Stimulated activated naive CD8-positive, alpha-beta T cell treated with anti-CD3 and anti-CD28 coated beads, Interleukin-15, Interleukin-2, amounts not matched to agents 100 U/mL and 50 U/mL, for 24 hours (primary cell): Measurements from ENCODE around the gene SIRT2.

Experiments
- ATAC-seq: fragments of 150-1000 bp; cut with Tn5 transposase; one replicate; pipeline ENCODE4 v1.10.0; 2021
- DNase-seq: peaks from one replicate; pipeline ENCODE4 v3.0.0; 2021

SIRT2 gene

DNA sequence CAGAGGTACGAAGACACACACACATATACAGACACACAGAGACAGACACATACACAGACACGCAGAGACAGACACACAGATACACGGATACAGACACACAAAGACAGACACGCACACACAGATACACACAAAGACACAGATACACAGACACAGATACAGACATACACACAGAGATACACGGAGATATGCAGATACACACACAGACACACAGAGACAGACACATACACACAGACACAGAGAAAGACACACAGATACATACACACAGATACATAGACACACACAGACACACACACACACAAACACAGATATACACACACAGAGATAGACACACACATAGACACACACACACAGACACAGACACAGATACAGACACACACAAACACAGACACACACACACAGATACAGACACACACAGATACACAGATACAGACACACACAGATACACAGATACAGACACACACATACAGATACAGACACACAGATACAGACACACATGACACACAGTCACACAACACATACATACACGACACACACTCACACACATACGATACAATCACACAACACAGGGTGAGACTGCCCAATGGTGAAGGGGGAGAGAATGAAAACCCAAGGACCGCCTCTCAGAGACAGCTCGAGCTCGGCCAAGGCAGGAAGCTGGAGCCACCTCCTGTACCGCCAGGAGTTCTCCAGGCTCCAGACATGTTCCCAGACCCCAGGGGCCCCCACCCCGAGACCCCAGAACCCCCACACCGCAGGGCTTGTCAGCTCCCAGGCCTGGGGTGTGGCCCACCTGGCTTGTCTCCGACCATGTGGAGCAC lies 21.4 kb upstream of the SIRT2 start:
- DNase-seq = no peak

GRCh38 chr19:38919837-38920601 lies 20.6 kb upstream of the SIRT2 start:
- DNase-seq (no peak), ATAC-seq (no peak)

More for the DNA sequence above, 21.4 kb upstream of the SIRT2 start:
- no peak for ATAC-seq

DNA sequence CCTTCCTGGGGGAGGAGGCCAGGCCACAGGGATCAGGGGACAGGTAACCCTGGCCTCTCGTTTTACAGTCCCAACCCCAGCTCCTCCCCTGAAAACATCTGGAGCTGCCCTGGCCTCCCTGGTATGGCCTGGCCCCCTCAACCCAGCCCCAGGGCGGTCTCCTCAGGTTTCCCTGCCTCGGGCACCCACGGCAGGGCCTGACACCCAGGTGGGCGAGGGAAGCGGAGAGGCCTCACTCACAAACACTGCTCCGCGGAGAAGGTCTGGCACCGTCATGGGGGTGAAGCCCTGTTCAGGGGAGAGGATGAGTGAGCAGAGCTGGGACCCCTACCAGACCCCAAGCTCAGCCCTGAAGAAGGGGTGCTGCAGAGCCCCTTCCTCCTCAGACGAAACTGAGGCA lies 19.1 kb upstream of the SIRT2 start:
- ATAC-seq = no peak
- DNase-seq = no peak

GRCh38 chr19:38917921-38918491 lies 18.6 kb upstream of the SIRT2 start:
- ATAC-seq (no peak), DNase-seq (no peak)

- no peak for ATAC-seq
- no peak for DNase-seq
Measured at GRCh38 chr19:38917516-38917915, 18.1 kb upstream of the SIRT2 start.

- DNase-seq (no peak), ATAC-seq (no peak)
Measured at GRCh38 chr19:38915329-38916321, 16.2 kb upstream of the SIRT2 start.

GRCh38 chr19:38913958-38914357 lies 14.5 kb upstream of the SIRT2 start:
- ATAC-seq (no peak), DNase-seq (no peak)

DNA sequence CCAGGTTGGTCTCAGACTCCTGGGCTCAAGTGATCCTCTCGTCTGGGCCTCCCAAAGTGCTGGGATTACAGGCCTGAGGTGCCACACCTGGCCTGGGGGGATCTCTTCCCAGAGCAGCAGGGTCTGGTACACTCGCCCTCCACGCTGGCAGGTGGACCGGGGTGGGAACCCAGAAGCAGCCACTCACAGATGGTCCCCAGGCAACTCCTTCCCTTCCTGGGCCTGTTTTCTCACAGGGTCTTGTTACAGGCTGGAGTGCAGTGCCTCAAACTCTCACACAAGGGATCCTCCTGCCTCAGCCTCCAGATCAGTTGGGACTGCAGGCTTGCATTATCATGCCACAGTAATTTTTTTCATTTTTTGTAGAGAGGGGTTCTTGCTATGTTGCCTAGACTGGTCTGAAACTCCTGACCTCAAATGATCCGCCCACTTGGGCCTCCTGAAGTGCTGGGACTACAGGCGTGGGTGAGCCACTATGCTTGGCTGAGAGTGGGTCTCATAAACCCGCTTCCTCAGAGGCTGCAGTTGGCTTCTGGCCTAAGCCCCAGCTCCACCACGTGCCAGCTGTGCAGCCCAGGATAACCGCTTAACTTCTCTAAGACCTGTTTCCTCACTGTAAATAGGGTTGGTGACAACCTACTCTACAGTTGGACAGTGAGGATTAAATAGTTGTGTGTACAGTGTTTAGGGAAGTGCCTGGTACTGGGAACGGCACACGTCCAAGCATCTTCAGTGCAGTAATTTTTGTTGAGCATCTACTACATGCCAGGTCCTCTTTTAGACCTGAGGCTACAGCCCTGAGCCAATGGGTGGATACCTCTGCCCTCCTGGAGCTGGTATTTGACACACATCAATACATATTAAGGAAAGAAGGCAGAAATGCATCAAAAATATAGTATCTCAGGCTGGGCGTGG lies 13.4 kb upstream of the SIRT2 start:
- DNase-seq = no peak
- no peak for ATAC-seq

DNA sequence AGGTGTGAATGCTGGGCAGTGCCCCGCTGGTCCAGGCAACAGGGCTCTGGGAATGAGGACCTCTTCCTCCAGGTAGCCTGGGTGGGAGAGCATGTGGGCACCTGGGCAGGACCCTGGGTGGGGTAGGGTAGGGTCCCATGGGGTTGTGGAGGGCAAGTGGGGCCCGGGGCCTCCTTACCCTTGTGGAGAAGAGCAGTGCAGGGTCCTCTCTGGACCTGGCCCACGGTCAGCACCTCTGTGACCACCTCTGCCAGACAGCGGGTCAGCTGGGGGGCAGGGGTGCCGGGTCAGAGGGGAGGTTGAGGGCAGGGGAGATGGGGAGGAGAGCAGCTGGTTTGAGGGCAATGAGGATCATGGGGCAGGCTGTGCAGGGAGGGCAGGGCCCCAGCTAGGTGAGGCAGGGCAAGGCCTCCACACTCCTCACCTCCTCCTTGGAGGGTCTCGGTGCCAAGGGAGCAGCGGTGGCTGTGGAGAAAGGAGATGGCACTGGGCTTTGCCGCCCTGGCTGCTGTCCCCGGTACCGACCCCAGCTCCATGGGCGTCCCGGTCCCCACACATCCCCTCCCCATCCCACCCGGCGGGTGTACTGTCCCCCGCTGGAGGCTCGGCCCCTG lies 12.1 kb upstream of the SIRT2 start:
- no peak for DNase-seq
- ATAC-seq = no peak

DNA sequence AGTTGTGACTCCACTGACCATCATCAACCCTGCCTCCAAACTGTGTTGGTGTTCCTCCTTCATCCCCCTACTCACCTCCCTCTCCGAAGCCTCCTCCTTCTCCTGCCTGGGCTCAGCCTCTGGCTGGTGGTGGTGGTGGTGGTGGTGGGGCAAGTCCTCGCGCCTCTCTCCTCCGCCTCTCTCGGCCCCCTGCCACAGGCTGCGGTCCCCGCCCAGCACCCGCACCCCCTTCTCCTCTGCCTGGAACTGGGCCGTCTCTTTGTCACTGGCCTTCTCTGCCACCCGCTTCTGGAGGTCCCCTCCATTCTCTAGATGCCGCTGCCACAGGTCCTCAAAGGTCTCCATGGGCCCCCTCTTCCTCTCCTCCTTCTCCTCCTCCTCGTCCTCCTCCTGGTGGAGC lies 11.1 kb upstream of the SIRT2 start:
- ATAC-seq (no peak), DNase-seq (no peak)

DNA sequence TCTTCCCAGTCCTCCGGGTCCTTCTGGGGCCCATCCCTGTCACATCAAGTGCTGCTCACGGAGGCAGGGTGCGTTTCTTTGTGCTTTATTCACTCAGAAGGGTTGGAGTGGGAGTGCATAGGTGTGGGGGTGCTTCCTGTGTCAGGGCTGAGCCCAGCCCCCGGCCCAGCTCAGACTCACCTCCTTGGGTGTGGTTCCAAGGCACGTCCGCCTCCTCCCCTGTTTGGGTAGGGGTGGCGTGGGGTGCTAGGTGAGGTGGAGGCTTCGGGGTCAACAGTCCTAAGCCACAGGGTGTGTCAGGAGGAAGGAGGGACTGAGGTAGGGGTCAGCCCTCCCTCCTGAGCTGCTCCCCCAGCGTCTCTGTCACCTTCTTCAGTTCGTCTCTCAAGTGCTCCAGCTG lies 9.5 kb upstream of the SIRT2 start:
- no peak for DNase-seq
- ATAC-seq = no peak

GRCh38 chr19:38907670-38908069 lies 8.3 kb upstream of the SIRT2 start:
- no peak for DNase-seq

GRCh38 chr19:38907227-38907626 lies 7.8 kb upstream of the SIRT2 start:
- no peak for DNase-seq
- no peak for ATAC-seq

More at GRCh38 chr19:38907670-38908069, 8.3 kb upstream of the SIRT2 start:
- no peak for ATAC-seq

GRCh38 chr19:38905620-38906019 lies 6.2 kb upstream of the SIRT2 start:
- DNase-seq (no peak), ATAC-seq (peak; percentile 20)

- ATAC-seq (no peak), DNase-seq (no peak)
Measured at GRCh38 chr19:38904581-38905539, 5.4 kb upstream of the SIRT2 start.

DNA sequence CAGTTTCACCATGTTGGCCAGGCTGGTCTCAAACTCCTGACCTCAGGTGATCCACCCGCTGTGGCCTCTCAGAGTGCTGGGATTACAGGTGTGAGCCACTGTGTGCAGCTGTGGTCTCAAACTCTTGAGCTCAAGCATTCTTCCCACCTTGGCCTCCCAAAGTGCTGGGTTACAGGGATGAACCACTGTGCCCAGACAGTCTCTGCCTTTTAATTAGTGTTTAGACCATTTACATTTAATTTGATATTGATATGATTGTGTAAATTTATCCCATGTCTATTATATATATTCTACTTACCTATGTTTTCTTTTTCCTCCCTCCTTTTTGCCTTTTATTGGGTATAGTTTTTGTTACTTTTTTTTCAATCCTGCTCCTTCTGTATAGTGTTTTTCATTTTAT lies 2.3 kb upstream of the SIRT2 start:
- no peak for ATAC-seq
- no peak for DNase-seq

DNA sequence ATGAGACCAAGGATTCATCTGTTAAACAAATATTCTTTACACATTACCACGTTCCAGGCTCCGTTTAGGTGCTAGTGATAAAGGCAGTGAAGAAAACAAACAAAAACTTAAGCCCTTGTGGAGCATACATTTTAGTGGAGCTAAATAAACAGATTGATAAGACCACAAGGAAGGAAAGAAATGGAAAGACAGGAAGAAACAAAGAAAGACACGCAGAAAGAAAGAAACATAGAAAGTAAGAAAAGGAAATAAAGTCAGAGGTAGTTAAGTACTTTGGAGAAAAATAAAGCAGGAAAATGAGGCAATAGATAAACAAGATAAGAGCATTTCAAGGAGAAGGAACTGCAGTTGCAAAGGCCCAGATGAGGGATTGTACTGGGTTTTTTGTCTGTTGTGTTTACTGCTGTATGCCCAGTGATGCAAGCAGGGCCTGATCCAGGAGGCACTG lies 1.3 kb upstream of the SIRT2 start:
- DNase-seq = no peak
- no peak for ATAC-seq

DNA sequence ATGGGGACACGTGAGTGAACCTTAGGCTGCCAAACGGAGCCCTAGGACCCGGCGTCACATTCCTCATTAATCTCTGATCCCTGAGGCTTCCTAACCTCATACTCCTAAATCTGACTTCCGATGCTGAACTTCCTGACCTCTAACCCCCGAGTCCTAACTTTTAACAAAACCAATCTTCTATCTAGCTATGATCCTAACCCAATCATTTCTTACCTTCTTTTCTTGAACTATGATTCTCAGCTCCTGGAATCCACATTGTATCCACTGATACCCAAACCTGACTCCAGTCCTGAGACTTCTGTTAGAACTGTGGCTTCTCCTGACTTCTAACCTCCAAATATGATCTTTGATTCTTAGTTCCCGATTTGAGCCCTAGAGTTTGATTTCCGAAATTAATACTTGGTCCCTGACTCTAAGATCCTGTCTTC lies 798 bp upstream of the SIRT2 start:
- ATAC-seq (no peak), DNase-seq (no peak)

GRCh38 chr19:38898788-38899446 lies 501 bp downstream of the SIRT2 start:
- ATAC-seq (no peak), DNase-seq (no peak)
